GM13977 (cell line): Measurements from ENCODE around the gene MAST4.

Source experiments
- DNase-seq: peaks from one replicate; pipeline ENCODE4 v3.0.0; 2012; ENCODE audit warnings: low spot score
- CTCF ChIP-seq: IDR thresholded peaks from 2 replicates; pipeline ENCODE4 v1.5.1; 2012; ENCODE audit warnings: mild to moderate bottlenecking, control low read depth; ENCODE audit not compliant: insufficient read depth; ENCODE audit errors: extremely low read depth, missing control alignments
- in situ Hi-C: fragments of 300-500 bp; cut with MboI; formaldehyde crosslinking; loops from one replicate; pipeline ENCODE4 v1.12.0; 2022; ENCODE audit warnings: low sequenced_read_pairs, low pct_unique_long_range_greater_than_20kb, mixed read lengths, inconsistent platforms; ENCODE audit not compliant: unreplicated experiment

MAST4 gene

GRCh38 chr5:67043796-67044511 is 447.8 kb downstream of the MAST4 start:
- in situ Hi-C loops: no loop called here
- DNase-seq: no peak
- TF ChIP-seq CTCF: no peak

GRCh38 chr5:67045816-67046740 is 449.9 kb downstream of the MAST4 start:
- no peak for TF ChIP-seq CTCF
- in situ Hi-C loops: no loop called here
- DNase-seq: no peak

- TF ChIP-seq CTCF: no peak
- in situ Hi-C loops: no loop called here
- DNase-seq: no peak
These were observed 451.0 kb downstream of the MAST4 start for GRCh38 chr5:67047160-67047559.

GRCh38 chr5:67047616-67048015 is 451.4 kb downstream of the MAST4 start:
- DNase-seq: no peak
- TF ChIP-seq CTCF: no peak
- in situ Hi-C loops: no loop called here

- TF ChIP-seq CTCF: no peak
- no peak for DNase-seq
- in situ Hi-C loops: no loop called here
These were observed 453.9 kb downstream of the MAST4 start for GRCh38 chr5:67050125-67050524.

GRCh38 chr5:67050635-67051034 is 454.4 kb downstream of the MAST4 start:
- no peak for TF ChIP-seq CTCF
- no peak for DNase-seq
- in situ Hi-C loops: no loop called here
